SK-N-SH (cell line): ENCODE measurements around the gene CDH13. TPM values are rescaled to one million over a fixed set of nuclear protein-coding genes. Genes with fewer than 3 reads are reported as not detected.

ENCODE experiments used
- CTCF ChIA-PET: fragments of 300-600, 350-600 bp; formaldehyde crosslinking; extraction: SDS; loops from one replicate; lab custom pipeline; 2021; lab: Yijun Ruan, JAX
- POLR2A ChIA-PET: fragments of 350-600 bp; sonication (Branson Sonifier 250); formaldehyde crosslinking; extraction: SDS; loops from one replicate; lab custom pipeline; 2020; ENCODE audit warnings: antibody characterized with exemption, inconsistent platforms; lab: Yijun Ruan, JAX
- DNase-seq: peaks from one replicate; pipeline ENCODE4 v3.0.0; 2012
- H2AFZ ChIP-seq: fragments of 200-600 bp; sonication (generic); 2 replicates; pipeline ENCODE4 v1.8.1; 2016; ENCODE audit warnings: antibody characterized with exemption, mild to moderate bottlenecking, low read depth
- H3F3A ChIP-seq: fragments of 200-600 bp; sonication (generic); replicated peaks from 2 replicates; pipeline ENCODE3; 2016; ENCODE audit warnings: antibody characterized with exemption, mild to moderate bottlenecking; ENCODE audit not compliant: insufficient read depth
- H3K27ac ChIP-seq, 2 experiments: fragments of 200-500 bp in 1 of 2; fragments of 200-600 bp in 1 of 2; sonication (Bioruptor generic) in 1 of 2; sonication (generic), shearing (Covaris generic) in 1 of 2; 2 replicates each; pipeline versions ENCODE4 v1.5.1 to v1.6.1; 2014 to 2016; ENCODE audit warnings: low read depth in 2 of 2, inconsistent platforms in 1 of 2, low read length in 1 of 2, mild to moderate bottlenecking in 1 of 2, mixed read lengths in 1 of 2
- H3K27me3 ChIP-seq: fragments of 200-600 bp; sonication (generic), shearing (Covaris generic); 2 replicates; pipeline ENCODE4 v1.6.1; 2016; ENCODE audit warnings: mixed run types; ENCODE audit not compliant: insufficient read depth
- H3K36me3 ChIP-seq, 2 experiments: fragments of 200-500 bp in 1 of 2; fragments of 200-600 bp in 1 of 2; sonication (Bioruptor generic) in 1 of 2; sonication (generic) in 1 of 2; replicated peaks in 1 of 2; 2 replicates each; pipeline versions ENCODE3 to v1.5.1; 2014 to 2016; ENCODE audit warnings: low read length in 1 of 2, mild to moderate bottlenecking in 1 of 2; ENCODE audit not compliant: insufficient read depth in 2 of 2, control insufficient read depth in 1 of 2
- H3K4me1 ChIP-seq, 2 experiments: fragments of 200-500 bp in 1 of 2; fragments of 200-600 bp in 1 of 2; sonication (Bioruptor generic) in 1 of 2; sonication (generic), shearing (Covaris generic) in 1 of 2; 2 replicates each; pipeline versions ENCODE4 v1.5.1 to v1.6.1; 2014 to 2016; ENCODE audit warnings: low read depth in 1 of 2, low read length in 1 of 2, mixed run types in 1 of 2; ENCODE audit not compliant: insufficient read depth in 2 of 2, control insufficient read depth in 1 of 2
- H3K4me2 ChIP-seq: fragments of 200-600 bp; sonication (generic), shearing (Covaris generic); 2 replicates; pipeline ENCODE4 v1.6.1; 2017; ENCODE audit warnings: mixed run types
- H3K4me3 ChIP-seq, 2 experiments: fragments of 200-500 bp in 1 of 2; fragments of 200-600 bp in 1 of 2; sonication (Bioruptor generic) in 1 of 2; sonication (generic), shearing (Covaris generic) in 1 of 2; 2 replicates each; pipeline versions ENCODE4 v1.5.1 to v1.8.1; 2014 to 2016; ENCODE audit warnings: low read depth in 2 of 2, inconsistent platforms in 1 of 2, low read length in 1 of 2, mild to moderate bottlenecking in 1 of 2, mixed read lengths in 1 of 2, moderate library complexity in 1 of 2
- H3K79me2 ChIP-seq: fragments of 200-600 bp; sonication (generic); 2 replicates; pipeline ENCODE4 v1.8.1; 2017; ENCODE audit warnings: mild to moderate bottlenecking; ENCODE audit not compliant: insufficient read depth
- H3K9ac ChIP-seq: fragments of 200-600 bp; sonication (generic); 2 replicates; pipeline ENCODE4 v1.6.1; 2017; ENCODE audit warnings: mixed run types
- H3K9me2 ChIP-seq: fragments of 200-600 bp; sonication (generic); 2 replicates; pipeline ENCODE4 v1.6.1; 2017; ENCODE audit warnings: mixed run types
- H3K9me3 ChIP-seq: fragments of 200-600 bp; sonication (generic); 2 replicates; pipeline ENCODE4 v1.6.1; 2017; ENCODE audit warnings: mixed run types, mild to moderate bottlenecking, moderate library complexity
- H4K20me1 ChIP-seq: fragments of 200-600 bp; sonication (generic); 2 replicates; pipeline ENCODE4 v1.6.1; 2017; ENCODE audit warnings: mild to moderate bottlenecking, mixed run types; ENCODE audit not compliant: insufficient read depth
- FOSL2 ChIP-seq: IDR thresholded peaks from 2 replicates; pipeline ENCODE4 v1.4.0; 2012; ENCODE audit warnings: low read depth, mild to moderate bottlenecking, moderate library complexity, borderline replicate concordance
- FOXJ3 ChIP-seq: sonication (generic); formaldehyde crosslinking; IDR thresholded peaks from 2 replicates; pipeline ENCODE4 v1.5.1; 2020; ENCODE audit warnings: mild to moderate bottlenecking, missing genetic modification reagents
- FOXM1 ChIP-seq: IDR thresholded peaks from 2 replicates; pipeline ENCODE4 v1.4.0; 2012; ENCODE audit warnings: low read depth, mild to moderate bottlenecking
- NFIC ChIP-seq: IDR thresholded peaks from 2 replicates; pipeline ENCODE4 v1.4.0; 2012; ENCODE audit warnings: borderline replicate concordance
- NRF1 ChIP-seq: IDR thresholded peaks from 2 replicates; pipeline ENCODE4 v1.6.1; 2012; ENCODE audit warnings: low read depth, mild to moderate bottlenecking, low read length
- POLR2AphosphoS5 ChIP-seq: IDR thresholded peaks from 2 replicates; pipeline ENCODE4 v1.6.1; 2012; ENCODE audit warnings: low read depth, low read length
- RAD21 ChIP-seq: IDR thresholded peaks from 2 replicates; pipeline ENCODE4 v1.6.1; 2012; ENCODE audit warnings: mild to moderate bottlenecking, low read length
- RXRA ChIP-seq: IDR thresholded peaks from 2 replicates; pipeline ENCODE4 v1.4.0; 2012; ENCODE audit warnings: low read depth, mild to moderate bottlenecking, borderline replicate concordance
- SMC3 ChIP-seq: IDR thresholded peaks from 2 replicates; pipeline ENCODE4 v1.6.1; 2012; ENCODE audit warnings: low read depth, low read length, improper control_type of control experiment
- TCF12 ChIP-seq: IDR thresholded peaks from 2 replicates; pipeline ENCODE4 v1.4.0; 2012
- WGBS: methylation state at CpG from one replicate; pipeline ENCODE4 v1.1.6; 2017; ENCODE audit warnings: low lambda C conversion rate; 5-methylcytosine and 5-hydroxymethylcytosine counted together
- polyA plus RNA-seq, 3 experiments: library from polyadenylated mRNA; depleted of rRNA; stranded (reverse); fragments of >200 nt; gene quantifications; 2 replicates each; pipeline ENCODE4 v1.2.3, GENCODE V29; 2012
- TF ChIP-seq, protein P1 (sequence below): fragments of 150-350 bp; IDR thresholded peaks from 2 replicates; pipeline ENCODE4 v1.6.1; 2016; ENCODE audit warnings: mild to moderate bottlenecking, low read depth, low read length
- TF ChIP-seq, protein P2 (sequence below): fragments of 200-600 bp; sonication (generic); IDR thresholded peaks from 2 replicates; pipeline ENCODE4 v1.6.1; 2017; ENCODE audit warnings: antibody characterized with exemption, mild to moderate bottlenecking, moderate library complexity
- TF ChIP-seq, protein P3 (sequence below): fragments of 150-350 bp; IDR thresholded peaks from 2 replicates; pipeline ENCODE4 v1.6.1; 2017; ENCODE audit warnings: antibody characterized with exemption, low read length, low read depth, borderline replicate concordance
- TF ChIP-seq, protein P4 (sequence below): IDR thresholded peaks from 2 replicates; pipeline ENCODE4; 2012
- TF ChIP-seq, protein P5 (sequence below): IDR thresholded peaks from 2 replicates; pipeline ENCODE4 v1.4.0; 2012; ENCODE audit warnings: low read depth, borderline replicate concordance

The CDH13 gene
- polyA plus RNA-seq, 1 of the 3 experiments (the other 2 are of a cell fraction), result 93.0 TPM

DNA sequence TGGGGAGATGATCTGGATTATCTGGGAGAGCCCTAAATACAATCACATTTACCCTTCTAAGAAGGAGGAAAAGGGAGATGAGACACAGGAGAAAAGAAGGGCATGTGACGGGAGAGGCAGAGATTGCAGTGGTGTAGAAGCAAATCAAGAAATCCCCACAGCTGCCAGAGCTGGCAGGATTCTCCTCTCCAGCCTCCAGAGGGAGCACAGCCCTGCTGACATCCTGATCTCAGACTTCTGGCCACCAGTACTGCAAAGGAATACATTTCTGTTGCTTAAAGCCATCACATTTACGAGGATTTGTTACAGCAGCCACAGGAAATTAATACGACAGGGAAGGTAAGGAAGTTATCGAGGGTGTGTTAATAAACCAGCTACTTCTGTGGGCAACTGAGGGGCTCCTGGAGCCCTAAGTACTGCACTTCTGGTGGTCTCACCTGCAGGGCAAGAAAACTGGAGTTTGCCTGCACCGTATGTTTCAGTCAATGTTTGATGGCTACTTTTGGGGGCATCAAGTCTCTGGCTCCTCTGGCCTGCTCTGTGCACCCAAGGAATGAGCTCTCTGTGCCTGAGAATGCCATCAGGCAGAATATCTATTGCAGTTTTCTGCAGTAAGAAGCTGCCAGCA, 22.9 kb upstream of the CDH13 start:
- CTCF ChIA-PET, result interaction anchor here (1.2 to 1.5 kb wide), 3 partner anchors 17 to 843 kb away, joined by 3 read pairs; no protein-coding TSS in a partner anchor
- H2AFZ ChIP-seq, result no peak overlapping the region
- no peaks in the 10 kb centered on the region for H3K36me3 ChIP-seq
- no peak for DNase-seq
- no peak for TF ChIP-seq POLR2AphosphoS5
- TF ChIP-seq TCF12, result no peak
- peak; percentile 63 for TF ChIP-seq SMC3
- TF ChIP-seq, protein P1, sequence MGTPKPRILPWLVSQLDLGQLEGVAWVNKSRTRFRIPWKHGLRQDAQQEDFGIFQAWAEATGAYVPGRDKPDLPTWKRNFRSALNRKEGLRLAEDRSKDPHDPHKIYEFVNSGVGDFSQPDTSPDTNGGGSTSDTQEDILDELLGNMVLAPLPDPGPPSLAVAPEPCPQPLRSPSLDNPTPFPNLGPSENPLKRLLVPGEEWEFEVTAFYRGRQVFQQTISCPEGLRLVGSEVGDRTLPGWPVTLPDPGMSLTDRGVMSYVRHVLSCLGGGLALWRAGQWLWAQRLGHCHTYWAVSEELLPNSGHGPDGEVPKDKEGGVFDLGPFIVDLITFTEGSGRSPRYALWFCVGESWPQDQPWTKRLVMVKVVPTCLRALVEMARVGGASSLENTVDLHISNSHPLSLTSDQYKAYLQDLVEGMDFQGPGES, result no peak
- peak; percentile 52 for TF ChIP-seq RAD21
- TF ChIP-seq, protein P2, sequence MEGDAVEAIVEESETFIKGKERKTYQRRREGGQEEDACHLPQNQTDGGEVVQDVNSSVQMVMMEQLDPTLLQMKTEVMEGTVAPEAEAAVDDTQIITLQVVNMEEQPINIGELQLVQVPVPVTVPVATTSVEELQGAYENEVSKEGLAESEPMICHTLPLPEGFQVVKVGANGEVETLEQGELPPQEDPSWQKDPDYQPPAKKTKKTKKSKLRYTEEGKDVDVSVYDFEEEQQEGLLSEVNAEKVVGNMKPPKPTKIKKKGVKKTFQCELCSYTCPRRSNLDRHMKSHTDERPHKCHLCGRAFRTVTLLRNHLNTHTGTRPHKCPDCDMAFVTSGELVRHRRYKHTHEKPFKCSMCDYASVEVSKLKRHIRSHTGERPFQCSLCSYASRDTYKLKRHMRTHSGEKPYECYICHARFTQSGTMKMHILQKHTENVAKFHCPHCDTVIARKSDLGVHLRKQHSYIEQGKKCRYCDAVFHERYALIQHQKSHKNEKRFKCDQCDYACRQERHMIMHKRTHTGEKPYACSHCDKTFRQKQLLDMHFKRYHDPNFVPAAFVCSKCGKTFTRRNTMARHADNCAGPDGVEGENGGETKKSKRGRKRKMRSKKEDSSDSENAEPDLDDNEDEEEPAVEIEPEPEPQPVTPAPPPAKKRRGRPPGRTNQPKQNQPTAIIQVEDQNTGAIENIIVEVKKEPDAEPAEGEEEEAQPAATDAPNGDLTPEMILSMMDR, result peak; percentile 73
- no peak for TF ChIP-seq RXRA
- H3K4me3 ChIP-seq, result no peak overlapping the region
- H3K27ac ChIP-seq, result no peak overlapping the region
- H3K4me2 ChIP-seq, result 0 out of 2 replicates have a peak overlapping the region, but pooled peaks have one; percentile 14
- no peaks in the 10 kb centered on the region for H3K9me3 ChIP-seq
- POLR2A ChIA-PET, result no interaction called here
- H3F3A ChIP-seq, result no peaks in the 10 kb centered on the region
- WGBS, result 15% methylated on average over 5 of the region's 5 CpGs
- H3K9ac ChIP-seq, result no peak overlapping the region
- no peaks in the 10 kb centered on the region; the same call in none of the 2 replicates for H3K27me3 ChIP-seq
- no peaks in the 10 kb centered on the region for H3K79me2 ChIP-seq
- no peaks in the 10 kb centered on the region for H3K9me2 ChIP-seq
- H3K4me1 ChIP-seq, result no peaks in the 10 kb centered on the region
- H4K20me1 ChIP-seq, result no peaks in the 10 kb centered on the region

DNA sequence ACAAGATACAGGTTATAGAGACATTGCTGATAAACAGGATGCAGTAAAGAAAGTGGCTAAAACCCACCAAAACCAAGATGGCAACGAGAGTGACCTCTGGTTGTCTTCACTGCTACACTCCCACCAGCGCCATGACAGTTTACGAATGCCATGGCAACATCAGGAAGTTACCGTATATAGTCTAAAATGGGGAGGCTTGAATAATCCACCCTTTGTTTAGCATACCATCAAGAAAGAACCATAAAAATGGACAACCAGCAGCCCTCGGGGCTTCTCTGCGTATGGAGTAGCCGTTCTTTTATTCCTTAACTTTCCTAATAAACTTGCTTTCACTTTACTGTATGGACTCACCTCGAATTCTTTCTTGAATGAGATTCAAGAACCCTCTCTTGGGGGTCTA, 21.7 kb upstream of the CDH13 start:
- H3K4me1 ChIP-seq, result no peaks in the 10 kb centered on the region
- TF ChIP-seq FOXJ3, result no peak
- TF ChIP-seq FOXM1, result no peak
- no peak for TF ChIP-seq FOSL2
- no peak for TF ChIP-seq RXRA
- TF ChIP-seq NRF1, result no peak
- no peak for TF ChIP-seq RAD21
- TF ChIP-seq NFIC, result no peak
- TF ChIP-seq, protein P3, sequence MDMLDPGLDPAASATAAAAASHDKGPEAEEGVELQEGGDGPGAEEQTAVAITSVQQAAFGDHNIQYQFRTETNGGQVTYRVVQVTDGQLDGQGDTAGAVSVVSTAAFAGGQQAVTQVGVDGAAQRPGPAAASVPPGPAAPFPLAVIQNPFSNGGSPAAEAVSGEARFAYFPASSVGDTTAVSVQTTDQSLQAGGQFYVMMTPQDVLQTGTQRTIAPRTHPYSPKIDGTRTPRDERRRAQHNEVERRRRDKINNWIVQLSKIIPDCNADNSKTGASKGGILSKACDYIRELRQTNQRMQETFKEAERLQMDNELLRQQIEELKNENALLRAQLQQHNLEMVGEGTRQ, result no peak
- TF ChIP-seq, protein P4, sequence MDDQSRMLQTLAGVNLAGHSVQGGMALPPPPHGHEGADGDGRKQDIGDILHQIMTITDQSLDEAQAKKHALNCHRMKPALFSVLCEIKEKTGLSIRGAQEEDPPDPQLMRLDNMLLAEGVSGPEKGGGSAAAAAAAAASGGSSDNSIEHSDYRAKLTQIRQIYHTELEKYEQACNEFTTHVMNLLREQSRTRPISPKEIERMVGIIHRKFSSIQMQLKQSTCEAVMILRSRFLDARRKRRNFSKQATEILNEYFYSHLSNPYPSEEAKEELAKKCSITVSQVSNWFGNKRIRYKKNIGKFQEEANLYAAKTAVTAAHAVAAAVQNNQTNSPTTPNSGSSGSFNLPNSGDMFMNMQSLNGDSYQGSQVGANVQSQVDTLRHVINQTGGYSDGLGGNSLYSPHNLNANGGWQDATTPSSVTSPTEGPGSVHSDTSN, result no peak
- no peak for TF ChIP-seq POLR2AphosphoS5
- TF ChIP-seq, protein P5, sequence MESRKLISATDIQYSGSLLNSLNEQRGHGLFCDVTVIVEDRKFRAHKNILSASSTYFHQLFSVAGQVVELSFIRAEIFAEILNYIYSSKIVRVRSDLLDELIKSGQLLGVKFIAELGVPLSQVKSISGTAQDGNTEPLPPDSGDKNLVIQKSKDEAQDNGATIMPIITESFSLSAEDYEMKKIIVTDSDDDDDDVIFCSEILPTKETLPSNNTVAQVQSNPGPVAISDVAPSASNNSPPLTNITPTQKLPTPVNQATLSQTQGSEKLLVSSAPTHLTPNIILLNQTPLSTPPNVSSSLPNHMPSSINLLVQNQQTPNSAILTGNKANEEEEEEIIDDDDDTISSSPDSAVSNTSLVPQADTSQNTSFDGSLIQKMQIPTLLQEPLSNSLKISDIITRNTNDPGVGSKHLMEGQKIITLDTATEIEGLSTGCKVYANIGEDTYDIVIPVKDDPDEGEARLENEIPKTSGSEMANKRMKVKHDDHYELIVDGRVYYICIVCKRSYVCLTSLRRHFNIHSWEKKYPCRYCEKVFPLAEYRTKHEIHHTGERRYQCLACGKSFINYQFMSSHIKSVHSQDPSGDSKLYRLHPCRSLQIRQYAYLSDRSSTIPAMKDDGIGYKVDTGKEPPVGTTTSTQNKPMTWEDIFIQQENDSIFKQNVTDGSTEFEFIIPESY, result no peak
- TF ChIP-seq, all 33 proteins: peak for 0
- Histone ChIP-seq H3K4me3 (no peak overlapping the region), H3K9me3 (no peaks in the 10 kb centered on the region), H3K4me2 (no peak overlapping the region), H2AFZ (no peak overlapping the region), H3K27me3 (no peaks in the 10 kb centered on the region; the same call in none of the 2 replicates), H3K36me3 (no peaks in the 10 kb centered on the region), H3K79me2 (no peaks in the 10 kb centered on the region), H4K20me1 (no peaks in the 10 kb centered on the region), H3F3A (no peaks in the 10 kb centered on the region), H3K9ac (no peak overlapping the region), H3K27ac (no peak overlapping the region), H3K9me2 (no peaks in the 10 kb centered on the region)
- ChIA-PET POLR2A (no interaction called here), CTCF (no interaction called here)
- WGBS, result 47% methylated on average over 8 of the region's 8 CpGs
- DNase-seq, result no peak
